LNCaP clone FGC (cell line): ENCODE data around the gene ITM2C.

Experiments
- DNase-seq: peaks from one replicate; pipeline ENCODE4 v3.0.0-alpha.2; 2011; ENCODE audit warnings: low read depth
- H3K4me3 ChIP-seq: 2 replicates; pipeline ENCODE4 v1.5.1; 2011; ENCODE audit warnings: mild to moderate bottlenecking, low read depth, low read length, control low read depth
- CTCF ChIP-seq: IDR thresholded peaks from 2 replicates; pipeline ENCODE4 v1.5.1; 2012; ENCODE audit warnings: mild to moderate bottlenecking; ENCODE audit not compliant: control insufficient read depth, insufficient read depth; ENCODE audit errors: extremely low read depth

Gene ITM2C

GRCh38 chr2:230898713-230899091 lies 34.0 kb downstream of the ITM2C start:
- no peak overlapping the region for H3K4me3 ChIP-seq
- no peak for TF ChIP-seq CTCF
- DNase-seq, result no peak

- TF ChIP-seq CTCF, result no peak
- H3K4me3 ChIP-seq, result no peak overlapping the region
- no peak for DNase-seq
Observed at GRCh38 chr2:230899287-230899686, 34.5 kb downstream of the ITM2C start.

- no peak for TF ChIP-seq CTCF
- no peak for DNase-seq
- no peak overlapping the region for H3K4me3 ChIP-seq
Observed at GRCh38 chr2:230899786-230900185, 35.0 kb downstream of the ITM2C start.

- no peak for TF ChIP-seq CTCF
- H3K4me3 ChIP-seq, result no peak overlapping the region
- no peak for DNase-seq
Observed at GRCh38 chr2:230900336-230900995, 35.7 kb downstream of the ITM2C start.

GRCh38 chr2:230901006-230901405 lies 36.3 kb downstream of the ITM2C start:
- TF ChIP-seq CTCF, result no peak
- no peak for DNase-seq
- H3K4me3 ChIP-seq, result no peak overlapping the region

GRCh38 chr2:230902180-230902899 lies 37.6 kb downstream of the ITM2C start:
- DNase-seq, result peak; percentile 21
- peak; percentile 88 for TF ChIP-seq CTCF
- no peak overlapping the region for H3K4me3 ChIP-seq
